ENCODE measurements around the gene PSME4. TPM values are rescaled to one million over a fixed set of nuclear protein-coding genes. Genes with fewer than 3 reads are reported as not detected.

The PSME4 gene
- total RNA-seq, 1 donor from 2014 or later = 45.3 TPM

DNA sequence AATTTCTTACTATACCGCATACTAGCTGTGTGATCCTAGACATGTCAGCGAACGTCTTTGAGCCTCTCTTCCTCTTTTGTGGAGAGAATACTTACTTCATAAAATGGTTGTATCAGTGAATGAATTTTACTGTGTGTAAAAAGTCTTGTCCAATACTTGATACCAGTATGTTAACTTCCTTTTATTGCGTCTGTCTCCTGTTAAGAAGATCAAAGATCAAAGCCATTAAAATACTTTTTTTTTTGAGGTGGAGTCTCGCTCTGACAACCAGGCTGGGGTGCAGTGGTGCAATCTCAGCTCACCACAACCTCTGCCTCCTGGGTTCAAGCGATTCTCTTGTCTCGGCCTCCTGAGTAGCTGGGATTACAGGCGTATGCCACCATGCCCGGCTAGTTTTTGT is 150.7 kb downstream of the PSME4 start:
- no peaks in the 10 kb centered on the region for H3K27me3 Mint-ChIP-seq (ENCODE audit: low read depth)
- H3K9me3 Mint-ChIP-seq (ENCODE audit: low read depth) = no peaks in the 10 kb centered on the region
- H3K4me1 Mint-ChIP-seq (ENCODE audit: low read depth) = no peaks in the 10 kb centered on the region

DNA sequence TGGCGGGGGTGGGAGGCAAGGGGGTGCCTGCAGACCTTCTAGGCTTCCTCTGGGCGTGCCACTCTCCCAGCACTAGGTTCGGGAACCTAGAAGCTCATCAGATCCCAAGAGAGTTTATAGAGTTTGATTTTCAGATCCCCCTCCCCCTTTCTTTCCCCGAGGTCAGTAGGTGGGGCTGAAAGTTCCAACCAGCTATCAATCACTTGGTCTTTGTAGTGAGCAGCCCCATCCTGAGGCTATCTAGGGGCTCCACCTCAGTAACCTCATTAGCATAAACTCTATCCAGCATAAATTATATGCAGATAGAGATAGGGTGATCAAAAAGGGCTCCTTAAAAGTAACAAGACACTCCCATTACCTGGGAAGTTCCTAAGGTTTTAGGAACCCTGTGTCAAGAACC is 151.2 kb downstream of the PSME4 start:
- no peak overlapping the region for H3K27ac Mint-ChIP-seq (ENCODE audit: unreplicated experiment)
- no peaks in the 10 kb centered on the region for H3K4me1 Mint-ChIP-seq (ENCODE audit: low read depth)
- H3K4me3 Mint-ChIP-seq (ENCODE audit: unreplicated experiment) = no peak overlapping the region
- no peak for DNase-seq (ENCODE audit: low spot score)
- H3K27me3 Mint-ChIP-seq (ENCODE audit: low read depth) = no peaks in the 10 kb centered on the region
- peaks cover 21% of the 10 kb centered on the region for H3K36me3 Mint-ChIP-seq (ENCODE audit: low read depth)
- H3K9me3 Mint-ChIP-seq (ENCODE audit: low read depth) = no peaks in the 10 kb centered on the region
- TF ChIP-seq, protein P1, sequence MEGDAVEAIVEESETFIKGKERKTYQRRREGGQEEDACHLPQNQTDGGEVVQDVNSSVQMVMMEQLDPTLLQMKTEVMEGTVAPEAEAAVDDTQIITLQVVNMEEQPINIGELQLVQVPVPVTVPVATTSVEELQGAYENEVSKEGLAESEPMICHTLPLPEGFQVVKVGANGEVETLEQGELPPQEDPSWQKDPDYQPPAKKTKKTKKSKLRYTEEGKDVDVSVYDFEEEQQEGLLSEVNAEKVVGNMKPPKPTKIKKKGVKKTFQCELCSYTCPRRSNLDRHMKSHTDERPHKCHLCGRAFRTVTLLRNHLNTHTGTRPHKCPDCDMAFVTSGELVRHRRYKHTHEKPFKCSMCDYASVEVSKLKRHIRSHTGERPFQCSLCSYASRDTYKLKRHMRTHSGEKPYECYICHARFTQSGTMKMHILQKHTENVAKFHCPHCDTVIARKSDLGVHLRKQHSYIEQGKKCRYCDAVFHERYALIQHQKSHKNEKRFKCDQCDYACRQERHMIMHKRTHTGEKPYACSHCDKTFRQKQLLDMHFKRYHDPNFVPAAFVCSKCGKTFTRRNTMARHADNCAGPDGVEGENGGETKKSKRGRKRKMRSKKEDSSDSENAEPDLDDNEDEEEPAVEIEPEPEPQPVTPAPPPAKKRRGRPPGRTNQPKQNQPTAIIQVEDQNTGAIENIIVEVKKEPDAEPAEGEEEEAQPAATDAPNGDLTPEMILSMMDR (IDR thresholded peaks at IDR 0.05) = no peak

More for the DNA sequence above, 150.7 kb downstream of the PSME4 start:
- TF ChIP-seq, protein P1 (IDR thresholded peaks at IDR 0.05) = no peak
- DNase-seq (ENCODE audit: low spot score) = no peak
- peaks cover 21% of the 10 kb centered on the region for H3K36me3 Mint-ChIP-seq (ENCODE audit: low read depth)
- no peak overlapping the region for H3K27ac Mint-ChIP-seq (ENCODE audit: unreplicated experiment)
- H3K4me3 Mint-ChIP-seq (ENCODE audit: unreplicated experiment) = no peak overlapping the region

DNA sequence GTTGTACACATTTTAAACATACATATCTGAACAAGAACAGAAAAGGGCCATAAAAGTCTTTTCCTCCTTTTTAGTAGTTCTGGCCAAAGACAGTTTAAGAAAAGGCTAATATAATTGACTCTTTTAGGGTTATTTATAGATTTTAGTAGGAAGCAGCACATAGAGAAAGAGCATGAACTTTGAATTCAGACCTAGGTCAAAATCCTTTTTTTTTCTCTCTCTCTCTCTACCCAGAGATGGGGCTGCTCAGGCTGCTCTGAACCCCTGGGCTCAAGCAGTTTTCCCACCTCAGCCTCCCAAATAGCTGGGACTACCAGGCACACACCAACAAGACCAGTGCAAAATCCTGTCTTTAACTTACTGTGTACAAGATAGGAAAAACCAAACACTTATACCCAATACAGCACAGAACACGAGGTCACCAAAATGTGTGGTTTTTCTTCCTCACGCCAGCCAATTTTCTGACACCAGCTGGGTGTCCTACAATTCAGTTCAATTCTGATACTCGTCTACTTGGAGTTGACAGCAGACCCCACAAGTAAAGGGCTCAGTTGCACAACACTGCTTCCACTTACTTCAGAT is 151.8 kb downstream of the PSME4 start:
- Mint-ChIP-seq H3K4me1 (ENCODE audit: low read depth) (no peaks in the 10 kb centered on the region), H3K9me3 (ENCODE audit: low read depth) (no peaks in the 10 kb centered on the region), H3K36me3 (ENCODE audit: low read depth) (peaks cover 23% of the 10 kb centered on the region), H3K27ac (ENCODE audit: unreplicated experiment) (no peak overlapping the region), H3K27me3 (ENCODE audit: low read depth) (no peaks in the 10 kb centered on the region), H3K4me3 (ENCODE audit: unreplicated experiment) (no peak overlapping the region)
- TF ChIP-seq, protein P1 (IDR thresholded peaks at IDR 0.05) = no peak
- DNase-seq (ENCODE audit: low spot score) = no peak

Small RNAs within 50 kb of the gene (microRNA-seq; reads per million reads assigned to microRNA genes)
- gene MIR3682 (ENCODE audit: borderline number of aligned reads) = not detected

Other genes starting within 250 kb of the PSME4 start
- gene CHAC2, start 203.2 kb downstream of the PSME4 start, total RNA-seq = 2.7 to 3.0 TPM (median 2.9 TPM) in 3 replicates
- gene ASB3, start 184.0 kb downstream of the PSME4 start, total RNA-seq = 18.9 to 28.4 TPM (median 20.9 TPM) in 3 replicates
- 71.4 to 93.4 TPM (median 71.6 TPM) in 3 replicates for gene ERLEC1, start 183.9 kb downstream of the PSME4 start, total RNA-seq
- gene GPR75, start 111.0 kb downstream of the PSME4 start, total RNA-seq = 1.1 to 2.4 TPM (median 1.2 TPM) in 3 replicates
- 6.5 to 9.1 TPM (median 7.7 TPM) in 3 replicates for gene ACYP2, start 144.6 kb upstream of the PSME4 start, total RNA-seq